Mucosa of stomach (tissue), 1 donor: ENCODE measurements around the gene LOXL3.
"Not testable (repeated sequence)": the region's sequence is repeated elsewhere in the genome, so short reads cannot be mapped to it uniquely, and the experiment has no call there.

Experiments
- H3K27me3 ChIP-seq: one replicate; pipeline ENCODE4 v1.7.0; 2013; ENCODE audit warnings: mild to moderate bottlenecking, low read length; ENCODE audit not compliant: control insufficient read depth, insufficient read depth
- H3K36me3 ChIP-seq: one replicate; pipeline ENCODE4 v1.7.0; 2013; ENCODE audit warnings: low read length; ENCODE audit not compliant: control insufficient read depth, insufficient read depth
- H3K4me1 ChIP-seq: one replicate; pipeline ENCODE4 v1.7.0; 2013; ENCODE audit warnings: mild to moderate bottlenecking, low read length; ENCODE audit not compliant: control insufficient read depth, insufficient read depth
- H3K4me3 ChIP-seq: one replicate; pipeline ENCODE4 v1.7.0; 2013; ENCODE audit warnings: low read length
- H3K9ac ChIP-seq: one replicate; pipeline ENCODE4 v1.7.0; 2013; ENCODE audit warnings: mild to moderate bottlenecking, low read length, moderate library complexity
- H3K9me3 ChIP-seq: one replicate; pipeline ENCODE4 v1.7.0; 2013; ENCODE audit warnings: mild to moderate bottlenecking, low read length, moderate library complexity; ENCODE audit not compliant: control insufficient read depth
- donor health status: Pancreatic carcinoma.

The LOXL3 gene

GRCh38 chr2:74567881-74568280 is 14.1 kb upstream of the LOXL3 start:
- Histone ChIP-seq H3K4me1 (no peaks in the 10 kb centered on the region), H3K27me3 (no peaks in the 10 kb centered on the region), H3K9me3 (no peaks in the 10 kb centered on the region), H3K36me3 (no peaks in the 10 kb centered on the region), H3K9ac (no peak overlapping the region), H3K4me3 (no peak overlapping the region)

- Histone ChIP-seq H3K36me3 (no peaks in the 10 kb centered on the region), H3K27me3 (no peaks in the 10 kb centered on the region), H3K4me3 (no peak overlapping the region), H3K9me3 (no peaks in the 10 kb centered on the region), H3K9ac (no peak overlapping the region), H3K4me1 (no peaks in the 10 kb centered on the region)
Measured at GRCh38 chr2:74566754-74567085, 13.0 kb upstream of the LOXL3 start.

DNA sequence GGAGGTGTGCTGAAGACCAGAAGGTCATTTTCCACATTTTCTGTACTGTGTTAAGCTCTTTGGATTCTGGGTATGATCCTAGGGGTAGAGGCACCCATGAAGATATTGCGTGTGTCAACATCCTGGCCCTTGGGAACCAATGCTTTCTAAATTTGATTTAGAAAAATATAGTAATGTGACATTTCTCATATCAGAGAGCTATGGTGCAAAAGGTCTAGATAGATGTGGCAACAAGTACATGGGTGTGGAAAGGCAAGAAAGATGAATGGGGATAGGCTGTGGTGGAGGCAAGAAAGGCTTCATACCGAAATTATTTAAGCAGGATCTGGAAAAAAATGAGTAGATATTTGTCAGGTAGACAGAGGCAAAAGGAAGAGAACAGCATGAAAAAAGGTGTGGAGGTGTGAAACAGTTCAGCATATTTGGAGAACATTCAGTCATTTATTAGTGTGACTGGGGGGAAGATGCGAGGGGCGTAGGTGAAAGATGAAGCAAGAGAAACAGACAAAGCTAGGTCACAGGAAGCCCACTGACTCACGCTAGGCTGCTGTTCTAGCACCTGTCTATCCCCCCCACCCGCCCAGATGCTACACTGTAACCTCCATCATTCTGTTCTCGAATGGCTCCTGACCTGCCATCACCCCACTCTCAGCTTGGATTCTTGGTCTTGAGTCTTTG is 12.5 kb upstream of the LOXL3 start:
- Histone ChIP-seq H3K4me1 (no peaks in the 10 kb centered on the region), H3K9ac (no peak overlapping the region), H3K36me3 (no peaks in the 10 kb centered on the region), H3K9me3 (no peaks in the 10 kb centered on the region), H3K4me3 (no peak overlapping the region), H3K27me3 (no peaks in the 10 kb centered on the region)

DNA sequence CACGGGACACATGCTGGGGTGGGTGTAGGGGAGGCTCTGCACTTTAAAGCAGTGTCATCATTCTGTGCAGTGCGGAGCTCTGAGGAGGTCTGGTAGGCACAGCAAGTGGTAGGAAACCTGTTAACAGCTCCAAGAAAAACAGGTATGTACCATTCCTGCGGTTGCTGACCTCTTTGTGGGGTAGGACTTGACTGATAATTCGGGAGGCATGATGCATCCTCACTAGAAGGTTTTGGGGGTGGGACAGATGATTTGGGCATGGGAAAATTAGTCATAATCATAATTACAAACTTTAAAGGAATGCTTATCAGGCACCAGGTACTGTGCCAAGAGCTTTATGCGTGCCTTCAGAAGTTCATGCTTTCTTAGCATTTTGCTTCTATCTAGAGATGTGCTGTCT is 10.5 kb upstream of the LOXL3 start:
- no peaks in the 10 kb centered on the region for H3K9me3 ChIP-seq
- no peak overlapping the region for H3K9ac ChIP-seq
- no peaks in the 10 kb centered on the region for H3K4me1 ChIP-seq
- no peaks in the 10 kb centered on the region for H3K27me3 ChIP-seq
- H3K4me3 ChIP-seq = no peak overlapping the region
- H3K36me3 ChIP-seq = no peaks in the 10 kb centered on the region

- Histone ChIP-seq H3K9me3 (no peaks in the 10 kb centered on the region), H3K36me3 (no peaks in the 10 kb centered on the region), H3K4me1 (peaks cover 16% of the 10 kb centered on the region), H3K4me3 (no peak overlapping the region), H3K27me3 (no peaks in the 10 kb centered on the region), H3K9ac (no peak overlapping the region)
Measured at GRCh38 chr2:74562126-74562775, 8.5 kb upstream of the LOXL3 start.

DNA sequence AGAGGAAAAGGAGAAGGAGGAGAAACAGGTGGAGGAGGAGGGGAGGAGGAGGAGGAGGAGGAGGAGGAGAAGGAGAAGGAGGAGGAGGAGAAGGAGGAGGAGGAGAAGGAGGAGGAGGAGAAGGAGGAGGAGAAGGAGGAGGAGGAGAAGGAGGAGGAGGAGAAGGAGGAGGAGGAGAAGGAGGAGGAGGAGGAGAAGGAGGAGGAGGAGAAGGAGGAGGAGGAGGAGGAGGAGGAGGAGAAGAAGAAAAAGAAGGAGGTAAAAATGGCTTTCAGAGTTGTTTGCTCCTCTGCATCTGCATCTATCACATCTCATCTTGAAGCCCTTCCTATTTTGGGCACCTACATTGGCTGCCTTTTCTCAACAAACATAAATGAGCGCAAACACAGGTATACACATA is 7.3 kb upstream of the LOXL3 start:
- H3K4me1 ChIP-seq = peaks cover 19% of the 10 kb centered on the region
- not testable (repeated sequence) for H3K4me3 ChIP-seq, H3K9me3 ChIP-seq, H3K9ac ChIP-seq, H3K27me3 ChIP-seq, H3K36me3 ChIP-seq

DNA sequence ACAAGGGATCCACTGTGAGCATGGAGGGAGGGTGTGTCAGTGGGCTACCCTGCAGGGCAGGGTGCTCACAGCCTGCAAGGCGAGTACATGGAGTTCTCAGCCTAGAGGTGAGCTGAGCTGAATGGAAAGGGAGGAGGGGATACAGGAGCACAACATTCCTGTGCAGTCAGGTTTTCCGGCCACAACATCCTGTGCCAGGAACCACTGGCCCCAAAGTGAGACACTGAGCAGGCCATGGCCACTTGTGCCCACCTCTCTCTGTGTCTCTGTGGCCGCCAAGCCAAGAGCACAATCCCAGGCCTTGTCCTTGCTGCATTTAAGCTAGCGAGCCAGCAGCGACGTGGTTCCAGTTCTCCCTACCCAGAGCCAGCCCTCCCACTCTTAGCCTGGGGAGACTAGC is 6.8 kb upstream of the LOXL3 start:
- peaks cover 22% of the 10 kb centered on the region for H3K4me1 ChIP-seq

DNA sequence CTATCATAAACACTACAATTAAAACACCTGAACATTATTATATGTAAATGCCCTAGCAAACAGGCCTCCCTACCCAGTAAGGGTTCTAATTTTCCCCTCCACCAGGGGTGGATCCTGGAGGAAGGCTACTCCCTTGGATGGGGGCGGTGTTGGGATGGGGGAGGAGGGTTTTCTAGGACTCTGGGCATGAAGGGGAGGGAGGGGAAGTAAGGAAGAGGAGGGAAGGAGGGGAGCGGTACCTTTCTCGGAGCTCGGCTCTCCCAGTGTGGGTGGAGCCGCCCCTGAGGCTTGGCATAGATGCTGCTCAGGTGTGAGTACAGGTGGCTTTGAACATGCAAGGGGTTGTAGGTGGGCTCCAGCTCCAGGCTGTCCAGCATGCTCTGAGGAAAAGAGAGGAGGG is 6.2 kb upstream of the LOXL3 start:
- H3K4me1 ChIP-seq = peaks cover 27% of the 10 kb centered on the region
- no peaks in the 10 kb centered on the region for H3K36me3 ChIP-seq
- H3K4me3 ChIP-seq = no peak overlapping the region
- no peak overlapping the region for H3K9ac ChIP-seq
- no peaks in the 10 kb centered on the region for H3K9me3 ChIP-seq
- no peaks in the 10 kb centered on the region for H3K27me3 ChIP-seq

More for the DNA sequence above, 6.8 kb upstream of the LOXL3 start:
- Histone ChIP-seq H3K9me3 (no peaks in the 10 kb centered on the region), H3K4me3 (no peak overlapping the region), H3K36me3 (no peaks in the 10 kb centered on the region), H3K9ac (no peak overlapping the region), H3K27me3 (no peaks in the 10 kb centered on the region)

- no peaks in the 10 kb centered on the region for H3K27me3 ChIP-seq
- no peaks in the 10 kb centered on the region for H3K36me3 ChIP-seq
- no peak overlapping the region for H3K4me3 ChIP-seq
- no peaks in the 10 kb centered on the region for H3K9me3 ChIP-seq
- H3K4me1 ChIP-seq = peaks cover 27% of the 10 kb centered on the region
- H3K9ac ChIP-seq = no peak overlapping the region
Measured at GRCh38 chr2:74558284-74559230, 4.8 kb upstream of the LOXL3 start.

DNA sequence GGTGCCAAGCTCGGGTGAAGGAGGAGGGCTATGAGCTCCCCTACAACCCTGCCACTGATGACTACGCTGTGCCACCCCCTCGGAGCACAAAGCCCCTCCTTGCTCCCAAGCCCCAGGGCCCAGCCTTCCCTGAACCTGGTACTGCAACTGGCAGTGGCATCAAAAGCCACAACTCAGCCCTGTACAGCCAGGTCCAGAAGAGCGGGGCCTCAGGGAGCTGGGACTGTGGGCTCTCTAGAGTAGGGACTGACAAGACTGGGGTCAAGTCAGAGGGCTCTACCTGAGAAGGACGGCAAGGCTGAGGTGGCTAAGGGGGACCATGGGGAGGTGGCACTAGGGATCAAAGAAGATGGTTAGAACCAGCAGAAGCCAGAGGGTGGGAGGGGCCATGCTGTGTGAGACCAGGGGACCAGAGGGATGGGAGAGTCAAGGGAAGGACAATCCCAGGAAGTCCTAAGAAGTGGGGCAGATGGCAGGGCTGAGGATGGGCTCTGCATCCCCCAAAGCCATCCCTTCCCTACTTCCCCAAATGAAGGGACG is 3.2 kb upstream of the LOXL3 start:
- Histone ChIP-seq H3K36me3 (no peaks in the 10 kb centered on the region), H3K9ac (no peak overlapping the region), H3K4me3 (no peak overlapping the region), H3K4me1 (peaks cover 27% of the 10 kb centered on the region), H3K9me3 (no peaks in the 10 kb centered on the region), H3K27me3 (no peaks in the 10 kb centered on the region)

- H3K9ac ChIP-seq = no peak overlapping the region
Measured at GRCh38 chr2:74556159-74556558, 2.4 kb upstream of the LOXL3 start.

DNA sequence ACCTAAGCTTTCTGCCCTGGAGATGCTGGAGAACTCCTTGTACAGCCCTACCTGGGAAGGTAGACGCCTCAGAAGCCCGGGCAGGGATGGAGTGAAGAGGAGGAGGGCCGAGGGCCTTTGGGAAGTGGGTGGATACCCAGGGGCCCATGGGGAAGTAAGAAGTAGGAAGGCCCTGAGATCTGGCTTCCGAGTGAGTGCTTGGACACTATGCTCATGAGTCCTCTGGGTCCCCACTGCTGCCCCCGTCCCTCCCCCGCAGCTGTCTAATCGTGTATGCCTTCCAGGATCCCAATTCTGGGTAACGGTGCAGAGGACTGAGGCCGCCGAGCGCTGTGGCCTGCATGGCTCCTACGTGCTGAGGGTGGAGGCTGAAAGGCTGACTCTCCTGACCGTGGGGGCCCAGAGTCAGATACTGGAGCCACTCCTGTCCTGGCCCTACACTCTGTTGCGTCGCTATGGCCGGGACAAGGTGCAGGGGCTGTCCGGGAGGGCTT is 1.9 kb upstream of the LOXL3 start:
- Histone ChIP-seq H3K4me1 (peaks cover 27% of the 10 kb centered on the region), H3K9me3 (no peaks in the 10 kb centered on the region), H3K36me3 (no peaks in the 10 kb centered on the region), H3K9ac (peak overlapping the region; percentile 79), H3K27me3 (no peaks in the 10 kb centered on the region), H3K4me3 (peak overlapping the region; percentile 51)

More at GRCh38 chr2:74556159-74556558, 2.4 kb upstream of the LOXL3 start:
- no peaks in the 10 kb centered on the region for H3K27me3 ChIP-seq
- no peaks in the 10 kb centered on the region for H3K9me3 ChIP-seq
- H3K36me3 ChIP-seq = no peaks in the 10 kb centered on the region
- H3K4me1 ChIP-seq = peaks cover 27% of the 10 kb centered on the region
- H3K4me3 ChIP-seq = no peak overlapping the region
